Measurements from ENCODE around the gene ANKS3. TPM values are rescaled to one million over a fixed set of nuclear protein-coding genes. Genes with fewer than 3 reads are reported as not detected.

ANKS3 gene
- total RNA-seq, 1 donor = 22.0 TPM

DNA sequence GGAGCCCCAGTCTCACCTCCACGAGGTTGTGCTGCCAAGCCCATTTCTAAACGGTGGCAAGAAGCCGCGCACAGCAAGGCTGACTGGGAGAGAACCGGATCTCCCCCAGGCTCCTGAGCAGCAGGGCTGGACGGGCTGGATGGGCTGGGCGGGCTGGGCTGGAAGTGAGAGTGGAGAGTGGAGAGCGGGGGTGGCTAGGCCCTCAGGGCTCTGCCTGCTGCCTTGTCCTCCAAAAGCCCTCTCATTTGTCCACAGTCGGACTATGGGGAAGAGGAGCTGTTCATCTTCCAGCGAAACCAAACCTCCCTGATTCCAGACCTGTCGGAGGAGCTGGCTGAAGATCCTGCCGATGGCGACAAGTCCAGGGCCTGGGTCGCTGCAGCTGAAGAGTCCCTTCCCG is 3.5 kb upstream of the ANKS3 start:
- H3K4me3 ChIP-seq (ENCODE audit: low read depth, low read length) = no peak overlapping the region
- no peak for DNase-seq (ENCODE audit: low read depth)
- TF ChIP-seq, protein P1, sequence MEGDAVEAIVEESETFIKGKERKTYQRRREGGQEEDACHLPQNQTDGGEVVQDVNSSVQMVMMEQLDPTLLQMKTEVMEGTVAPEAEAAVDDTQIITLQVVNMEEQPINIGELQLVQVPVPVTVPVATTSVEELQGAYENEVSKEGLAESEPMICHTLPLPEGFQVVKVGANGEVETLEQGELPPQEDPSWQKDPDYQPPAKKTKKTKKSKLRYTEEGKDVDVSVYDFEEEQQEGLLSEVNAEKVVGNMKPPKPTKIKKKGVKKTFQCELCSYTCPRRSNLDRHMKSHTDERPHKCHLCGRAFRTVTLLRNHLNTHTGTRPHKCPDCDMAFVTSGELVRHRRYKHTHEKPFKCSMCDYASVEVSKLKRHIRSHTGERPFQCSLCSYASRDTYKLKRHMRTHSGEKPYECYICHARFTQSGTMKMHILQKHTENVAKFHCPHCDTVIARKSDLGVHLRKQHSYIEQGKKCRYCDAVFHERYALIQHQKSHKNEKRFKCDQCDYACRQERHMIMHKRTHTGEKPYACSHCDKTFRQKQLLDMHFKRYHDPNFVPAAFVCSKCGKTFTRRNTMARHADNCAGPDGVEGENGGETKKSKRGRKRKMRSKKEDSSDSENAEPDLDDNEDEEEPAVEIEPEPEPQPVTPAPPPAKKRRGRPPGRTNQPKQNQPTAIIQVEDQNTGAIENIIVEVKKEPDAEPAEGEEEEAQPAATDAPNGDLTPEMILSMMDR (IDR thresholded peaks at IDR 0.05; ENCODE audit: insufficient read depth, low read length) = no peak

DNA sequence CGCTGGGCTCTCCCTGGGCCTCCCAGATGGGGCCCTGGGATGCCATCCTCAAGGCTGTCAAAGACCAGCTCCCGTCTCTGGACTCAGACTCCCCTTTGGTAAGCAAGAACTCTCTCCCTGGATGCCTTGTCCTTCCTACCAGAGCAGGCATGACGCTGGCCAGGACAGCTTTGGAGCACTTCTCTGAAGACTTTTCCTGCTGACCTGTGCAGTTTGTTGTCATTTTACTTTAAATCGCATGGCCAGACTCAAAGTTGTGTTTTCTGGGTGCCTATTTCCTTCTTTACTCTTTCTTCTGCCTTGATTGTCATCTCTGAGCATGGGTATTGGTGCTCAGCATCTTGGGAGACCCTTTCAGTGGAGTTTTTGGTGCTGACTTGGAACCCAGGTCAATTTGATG is 2.5 kb upstream of the ANKS3 start:
- DNase-seq (ENCODE audit: low read depth) = no peak
- TF ChIP-seq, protein P1 (IDR thresholded peaks at IDR 0.05; ENCODE audit: insufficient read depth, low read length) = no peak
- no peak overlapping the region for H3K4me3 ChIP-seq (ENCODE audit: low read depth, low read length)

DNA sequence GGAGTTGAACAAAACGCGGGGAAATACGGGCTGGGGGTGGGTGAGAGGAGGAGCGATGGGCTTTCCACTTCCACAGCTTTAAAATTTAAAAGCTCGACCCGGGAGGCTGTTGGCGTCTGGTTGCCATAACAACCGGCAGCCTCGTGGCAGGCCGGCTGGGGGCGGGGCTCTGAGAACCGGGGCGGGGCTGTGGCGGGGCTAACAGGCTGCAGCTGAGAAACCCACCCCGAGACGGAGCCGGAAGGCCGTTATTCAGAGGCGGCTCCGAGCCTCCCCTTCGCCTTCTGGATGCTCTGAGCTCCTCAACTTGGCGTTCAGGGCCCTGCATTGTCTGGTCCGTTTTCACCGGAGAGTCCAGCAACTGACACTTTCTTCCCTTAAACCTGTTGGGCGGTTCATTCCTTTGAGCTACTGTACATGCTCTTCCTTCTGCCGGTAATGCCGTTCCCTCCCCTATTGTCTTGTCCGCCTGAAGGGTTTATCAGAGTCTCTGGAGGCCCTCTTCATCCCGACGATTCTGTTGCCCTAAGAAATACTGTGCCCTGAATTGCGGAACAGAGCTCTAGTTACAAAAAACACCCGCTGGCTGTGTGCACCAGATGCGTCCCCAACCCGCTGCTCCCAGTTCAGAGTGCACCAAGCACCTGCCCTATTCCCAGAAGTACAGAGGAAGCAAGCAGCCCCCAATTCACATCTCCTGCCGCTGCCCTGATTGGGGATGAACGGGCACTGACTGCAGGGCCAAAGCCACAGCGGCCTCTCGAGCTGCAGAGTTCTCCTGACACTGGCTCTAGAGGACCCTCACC is 862 bp upstream of the ANKS3 start:
- DNase-seq (ENCODE audit: low read depth) = peak; percentile 75
- peak overlapping the region; percentile 93 for H3K4me3 ChIP-seq (ENCODE audit: low read depth, low read length)

DNA sequence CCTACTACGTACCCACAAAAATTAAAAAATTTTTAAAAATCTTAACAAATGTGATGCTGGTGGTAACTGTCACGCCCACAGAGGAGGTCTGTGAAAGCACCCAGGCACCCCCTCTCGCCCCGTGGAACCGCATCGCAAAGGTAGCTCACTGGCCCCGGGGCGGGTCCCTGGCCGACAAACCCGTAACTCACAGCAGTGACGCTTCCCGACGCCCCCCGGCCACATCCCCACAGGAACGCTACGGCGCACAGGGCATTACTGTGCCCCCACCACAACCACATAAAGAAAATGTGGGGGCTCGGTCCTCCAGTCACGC is 366 bp downstream of the ANKS3 start:
- peak overlapping the region; percentile 93 for H3K4me3 ChIP-seq (ENCODE audit: low read depth, low read length)
- no peak for DNase-seq (ENCODE audit: low read depth)
- TF ChIP-seq, protein P1 (IDR thresholded peaks at IDR 0.05; ENCODE audit: insufficient read depth, low read length) = no peak

More for the DNA sequence above, 862 bp upstream of the ANKS3 start:
- TF ChIP-seq, protein P1 (IDR thresholded peaks at IDR 0.05; ENCODE audit: insufficient read depth, low read length) = no peak

DNA sequence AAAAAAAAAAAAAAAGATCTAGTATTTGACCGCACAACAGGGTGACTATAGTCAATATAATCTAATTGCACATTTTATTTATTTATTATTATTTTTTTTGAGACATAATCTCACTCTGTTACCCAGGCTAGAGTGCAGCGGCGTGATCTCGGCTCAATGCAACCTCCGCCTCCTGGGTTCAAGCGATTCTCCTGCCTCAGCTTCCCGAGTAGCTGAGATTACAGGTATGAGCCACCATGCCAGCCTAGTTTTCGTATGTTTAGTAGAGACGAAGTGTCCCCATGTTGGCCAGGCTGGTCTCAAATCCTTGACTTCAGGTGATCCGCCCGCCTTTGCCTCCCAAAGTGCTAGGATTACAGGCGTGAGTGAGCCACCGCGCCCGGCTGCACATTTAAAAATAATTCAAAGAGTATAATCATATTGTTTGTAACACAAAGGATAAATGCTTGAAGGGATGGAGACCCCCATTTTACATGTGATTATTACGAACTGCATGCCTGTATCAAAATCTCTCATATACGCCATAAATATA is 794 bp downstream of the ANKS3 start:
- no peak for DNase-seq (ENCODE audit: low read depth)
- peak overlapping the region; percentile 93 for H3K4me3 ChIP-seq (ENCODE audit: low read depth, low read length)
- TF ChIP-seq, protein P1 (IDR thresholded peaks at IDR 0.05; ENCODE audit: insufficient read depth, low read length) = no peak

DNA sequence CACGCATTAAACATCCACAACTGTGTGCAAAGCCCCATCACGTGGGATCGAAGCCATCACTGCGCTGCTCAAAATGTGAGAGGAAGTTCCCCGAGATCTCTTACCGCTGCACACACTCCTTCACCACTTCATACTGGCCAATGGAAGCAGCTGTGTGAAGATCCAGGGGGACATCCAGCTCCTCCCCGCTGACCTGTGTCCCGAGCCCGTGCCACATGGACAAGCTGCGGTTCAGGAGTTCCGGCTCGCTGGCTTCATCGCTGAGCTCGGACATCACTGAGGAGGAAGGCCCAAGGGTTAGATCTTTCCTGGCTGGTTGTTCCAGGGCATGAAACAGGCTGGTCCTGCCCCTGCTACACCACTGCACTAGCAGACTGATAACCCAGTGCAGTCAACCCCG is 4.2 kb downstream of the ANKS3 start:
- TF ChIP-seq, protein P1 (IDR thresholded peaks at IDR 0.05; ENCODE audit: insufficient read depth, low read length) = no peak
- DNase-seq (ENCODE audit: low read depth) = no peak
- H3K4me3 ChIP-seq (ENCODE audit: low read depth, low read length) = no peak overlapping the region
